H1 (cell line): Measurements from ENCODE around the gene SHLD1.

Experiments
- CHD1 ChIP-seq: IDR thresholded peaks from 2 replicates; pipeline ENCODE4 v1.6.1; 2012; ENCODE audit warnings: low read depth, low read length, improper control_type of control experiment
- CTCF ChIP-seq, 3 experiments: IDR thresholded peaks; 1 replicate in 2 of 3; 2 replicates in 1 of 3; pipeline versions ENCODE4 v1.5.1 to v1.6.1; 2011; ENCODE audit warnings: low read length in 3 of 3, mild to moderate bottlenecking in 3 of 3, inconsistent platforms in 2 of 3, low read depth in 1 of 3, moderate library complexity in 1 of 3; ENCODE audit not compliant: insufficient read depth in 1 of 3; ENCODE audit errors: control extremely low read depth in 1 of 3
- KDM5A ChIP-seq: fragments of 200-600 bp; IDR thresholded peaks from 2 replicates; pipeline ENCODE4 v1.7.1; 2012; ENCODE audit warnings: mild to moderate bottlenecking, low read length, inconsistent platforms, mixed read lengths
- POLR2A ChIP-seq, 2 experiments: IDR thresholded peaks; 1 replicate in 1 of 2; 2 replicates in 1 of 2; pipeline ENCODE4 v1.6.1; 2011; ENCODE audit warnings: low read depth in 2 of 2, low read length in 2 of 2, mild to moderate bottlenecking in 2 of 2; ENCODE audit errors: control extremely low read depth in 1 of 2
- RAD21 ChIP-seq, 2 experiments: IDR thresholded peaks in 1 of 2; conservative IDR thresholded peaks in 1 of 2; 2 replicates each; pipeline ENCODE4 v1.6.1; 2011; ENCODE audit warnings: low read depth in 2 of 2, low read length in 2 of 2, improper control_type of control experiment in 1 of 2, inconsistent platforms in 1 of 2, mild to moderate bottlenecking in 1 of 2, moderate library complexity in 1 of 2
- USF2 ChIP-seq: IDR thresholded peaks from 2 replicates; pipeline ENCODE4 v1.6.1; 2011; ENCODE audit warnings: low read length, improper control_type of control experiment

- TF ChIP-seq POLR2A (IDR thresholded peaks at IDR 0.05; ENCODE audit: control extremely low read depth in 1 of 2, low read depth in 2 of 2, low read length in 2 of 2) = no peak
- no peak for TF ChIP-seq KDM5A
- no peak for TF ChIP-seq CTCF (IDR thresholded peaks at IDR 0.05; ENCODE audit: control extremely low read depth in 1 of 3, insufficient read depth in 1 of 3, low read depth in 1 of 3, low read length in 3 of 3)
- no peak for TF ChIP-seq RAD21 (IDR thresholded peaks at IDR 0.05 in 1 of 2, conservative IDR thresholded peaks at IDR 0.05 in 1 of 2; ENCODE audit: low read depth in 2 of 2, low read length in 2 of 2)
- TF ChIP-seq CHD1 = no peak
- no peak for TF ChIP-seq USF2
Measured at GRCh38 chr20:5864428-5864827, 114.2 kb downstream of the SHLD1 start.
